ENCODE results near the gene CD200.
A peak's percentile ranks its signal among the peaks of the same experiment; 100 is the strongest.

The CD200 gene

DNA sequence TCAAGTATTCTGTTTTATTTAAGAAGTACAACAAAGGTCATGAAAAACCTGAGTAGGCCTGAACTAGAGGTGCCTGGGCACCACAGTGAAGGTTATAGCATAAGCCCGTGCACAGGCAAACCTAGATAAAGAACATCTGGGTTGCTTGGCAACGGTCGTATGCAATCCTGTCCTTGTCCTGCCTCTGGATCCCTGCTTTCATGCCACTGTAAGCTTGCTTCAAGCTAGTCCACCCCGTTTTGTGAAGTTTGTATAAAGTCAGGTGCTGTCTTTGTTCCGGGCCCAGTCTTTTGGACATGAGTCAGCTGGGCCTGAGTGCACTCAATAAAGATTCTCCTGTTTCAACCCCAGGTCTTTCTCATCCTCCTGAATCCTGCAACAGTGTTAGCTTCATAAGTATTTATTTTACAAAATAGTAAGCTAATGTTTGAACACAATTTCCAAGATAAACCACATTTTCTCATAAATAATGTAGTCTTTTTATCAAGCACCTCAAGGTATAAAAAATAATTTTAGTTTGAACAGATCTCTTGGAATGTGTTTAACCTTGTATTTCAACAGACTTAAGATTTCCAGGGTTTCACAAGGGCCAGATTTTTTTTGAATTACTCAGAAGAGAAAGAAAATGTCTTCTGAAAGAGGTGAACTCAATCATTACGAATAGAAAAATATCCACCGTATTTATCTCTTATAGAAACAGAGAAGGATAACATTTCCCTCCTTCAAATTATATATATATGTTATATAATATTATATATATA, 24.6 kb upstream of the CD200 start:
- Histone ChIP-seq H3K4me3 (ENCODE audit: low read depth, low read length) (no peak overlapping the region), H3K36me3 (ENCODE audit: control insufficient read depth, insufficient read depth, low read length) (no peaks in the 10 kb centered on the region), H3K4me1 (ENCODE audit: control insufficient read depth, insufficient read depth, low read length) (peaks cover 13% of the 10 kb centered on the region), H3K27me3 (ENCODE audit: control insufficient read depth, insufficient read depth, low read length) (no peaks in the 10 kb centered on the region), H3K9me3 (ENCODE audit: control insufficient read depth, insufficient read depth, low read length) (no peaks in the 10 kb centered on the region), H3K9ac (ENCODE audit: low read depth, low read length) (no peak overlapping the region)

DNA sequence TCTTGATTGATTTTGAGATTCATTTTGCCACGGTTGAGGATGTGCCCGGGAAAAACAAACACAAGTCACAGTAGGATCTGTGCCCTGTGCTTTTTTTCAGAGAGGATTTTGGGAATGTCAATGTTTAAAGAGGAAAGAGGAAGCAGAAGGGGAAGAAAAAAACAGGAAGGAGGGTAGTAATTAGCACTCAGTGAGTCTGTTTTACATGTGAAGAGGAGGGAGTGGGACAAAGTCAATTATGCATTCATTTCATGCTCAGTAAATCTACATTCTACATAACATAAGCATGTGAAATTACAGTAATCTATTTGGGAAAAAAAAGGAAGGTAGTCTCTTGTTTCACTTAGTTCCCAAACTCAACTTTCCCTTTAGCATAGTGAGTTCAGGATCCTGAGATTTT, 18.3 kb upstream of the CD200 start:
- Histone ChIP-seq H3K9me3 (ENCODE audit: control insufficient read depth, insufficient read depth, low read length) (peaks cover 10% of the 10 kb centered on the region), H3K4me3 (ENCODE audit: low read depth, low read length) (no peak overlapping the region), H3K36me3 (ENCODE audit: control insufficient read depth, insufficient read depth, low read length) (no peaks in the 10 kb centered on the region), H3K9ac (ENCODE audit: low read depth, low read length) (no peak overlapping the region), H3K4me1 (ENCODE audit: control insufficient read depth, insufficient read depth, low read length) (peaks cover 8% of the 10 kb centered on the region), H3K27me3 (ENCODE audit: control insufficient read depth, insufficient read depth, low read length) (no peaks in the 10 kb centered on the region)

DNA sequence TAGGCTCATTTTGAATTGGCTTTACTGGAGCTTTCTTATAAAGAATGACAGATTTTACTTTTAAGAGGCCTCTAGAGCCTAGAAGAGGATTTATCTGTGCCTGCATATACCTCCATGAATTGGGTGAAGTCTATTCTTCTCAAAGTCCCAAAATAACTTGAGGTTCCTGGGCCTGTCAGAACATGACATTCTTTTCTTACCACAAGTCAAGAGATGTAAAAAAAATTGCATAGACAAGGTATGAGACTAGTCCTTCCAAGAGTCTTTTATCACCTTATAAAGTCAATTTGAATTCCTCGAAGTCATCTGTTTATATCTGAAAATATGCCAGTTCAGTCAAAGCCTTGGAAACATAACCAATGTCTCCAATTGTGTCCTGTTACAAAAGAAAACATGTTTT, 17.2 kb upstream of the CD200 start:
- Histone ChIP-seq H3K4me1 (ENCODE audit: control insufficient read depth, insufficient read depth, low read length) (peaks cover 8% of the 10 kb centered on the region), H3K36me3 (ENCODE audit: control insufficient read depth, insufficient read depth, low read length) (no peaks in the 10 kb centered on the region), H3K9ac (ENCODE audit: low read depth, low read length) (no peak overlapping the region), H3K4me3 (ENCODE audit: low read depth, low read length) (no peak overlapping the region), H3K27me3 (ENCODE audit: control insufficient read depth, insufficient read depth, low read length) (no peaks in the 10 kb centered on the region), H3K9me3 (ENCODE audit: control insufficient read depth, insufficient read depth, low read length) (peaks cover 10% of the 10 kb centered on the region)

DNA sequence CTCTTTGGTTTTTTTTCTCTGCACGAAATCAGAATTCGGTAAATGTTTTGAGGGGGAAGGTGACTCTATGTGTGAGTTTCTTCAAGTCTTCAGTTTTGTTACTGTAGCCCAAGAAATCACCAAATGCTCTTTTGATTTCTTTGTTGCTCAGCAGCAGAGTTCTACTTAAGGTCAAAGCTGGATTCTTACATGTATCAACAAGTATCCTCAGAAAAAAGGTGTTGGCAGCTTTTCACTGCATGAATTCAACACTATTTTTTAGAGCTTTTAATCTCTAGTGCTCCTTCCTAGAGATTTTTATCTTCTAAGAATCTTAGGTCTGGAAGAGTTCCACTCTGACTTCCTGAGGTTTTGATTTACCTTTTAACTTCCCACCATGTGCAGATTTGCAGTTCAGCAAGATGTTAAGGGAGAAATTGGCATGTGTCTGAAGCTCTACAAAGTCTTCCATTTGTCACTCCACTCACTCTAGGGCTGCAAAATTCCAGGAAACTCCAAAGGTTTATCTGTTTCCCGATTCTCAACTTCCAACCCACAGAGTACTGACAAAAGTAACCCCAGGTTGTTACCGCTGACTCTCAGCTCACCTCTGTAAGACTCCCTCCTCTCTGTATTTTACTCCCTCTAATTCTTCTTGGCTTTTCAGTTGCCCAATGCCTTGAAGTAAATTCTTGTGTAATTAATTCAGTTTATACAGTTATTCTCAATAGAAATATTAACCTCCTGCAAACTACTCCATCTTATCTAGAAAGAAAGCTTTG, 13.3 kb upstream of the CD200 start:
- H3K27me3 ChIP-seq (ENCODE audit: control insufficient read depth, insufficient read depth, low read length) = no peaks in the 10 kb centered on the region
- no peaks in the 10 kb centered on the region for H3K36me3 ChIP-seq (ENCODE audit: control insufficient read depth, insufficient read depth, low read length)
- H3K4me1 ChIP-seq (ENCODE audit: control insufficient read depth, insufficient read depth, low read length) = peaks cover 11% of the 10 kb centered on the region
- peaks cover 10% of the 10 kb centered on the region for H3K9me3 ChIP-seq (ENCODE audit: control insufficient read depth, insufficient read depth, low read length)
- no peak overlapping the region for H3K9ac ChIP-seq (ENCODE audit: low read depth, low read length)
- H3K4me3 ChIP-seq (ENCODE audit: low read depth, low read length) = no peak overlapping the region

DNA sequence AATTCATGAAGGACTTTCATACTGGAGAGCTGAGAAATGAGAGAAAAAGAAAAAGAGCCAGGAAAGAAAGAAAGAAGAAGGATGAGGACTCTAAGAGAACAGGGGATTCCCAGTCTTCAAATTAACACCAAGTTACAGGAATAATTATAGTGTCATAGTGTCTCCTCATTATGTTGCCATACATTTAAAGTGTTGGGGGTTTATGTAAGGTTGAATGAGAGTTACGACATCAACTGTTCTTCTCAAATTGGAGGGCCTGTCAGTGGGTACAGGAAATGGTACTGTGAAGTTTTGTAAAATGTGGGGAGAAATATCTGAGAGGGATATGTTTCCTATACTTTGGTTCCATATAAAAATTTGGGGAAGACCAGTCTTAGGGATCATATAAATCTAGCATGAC, 12.3 kb upstream of the CD200 start:
- Histone ChIP-seq H3K27me3 (ENCODE audit: control insufficient read depth, insufficient read depth, low read length) (no peaks in the 10 kb centered on the region), H3K4me3 (ENCODE audit: low read depth, low read length) (no peak overlapping the region), H3K4me1 (ENCODE audit: control insufficient read depth, insufficient read depth, low read length) (peaks cover 5% of the 10 kb centered on the region), H3K9me3 (ENCODE audit: control insufficient read depth, insufficient read depth, low read length) (peaks cover 10% of the 10 kb centered on the region), H3K9ac (ENCODE audit: low read depth, low read length) (no peak overlapping the region), H3K36me3 (ENCODE audit: control insufficient read depth, insufficient read depth, low read length) (no peaks in the 10 kb centered on the region)

DNA sequence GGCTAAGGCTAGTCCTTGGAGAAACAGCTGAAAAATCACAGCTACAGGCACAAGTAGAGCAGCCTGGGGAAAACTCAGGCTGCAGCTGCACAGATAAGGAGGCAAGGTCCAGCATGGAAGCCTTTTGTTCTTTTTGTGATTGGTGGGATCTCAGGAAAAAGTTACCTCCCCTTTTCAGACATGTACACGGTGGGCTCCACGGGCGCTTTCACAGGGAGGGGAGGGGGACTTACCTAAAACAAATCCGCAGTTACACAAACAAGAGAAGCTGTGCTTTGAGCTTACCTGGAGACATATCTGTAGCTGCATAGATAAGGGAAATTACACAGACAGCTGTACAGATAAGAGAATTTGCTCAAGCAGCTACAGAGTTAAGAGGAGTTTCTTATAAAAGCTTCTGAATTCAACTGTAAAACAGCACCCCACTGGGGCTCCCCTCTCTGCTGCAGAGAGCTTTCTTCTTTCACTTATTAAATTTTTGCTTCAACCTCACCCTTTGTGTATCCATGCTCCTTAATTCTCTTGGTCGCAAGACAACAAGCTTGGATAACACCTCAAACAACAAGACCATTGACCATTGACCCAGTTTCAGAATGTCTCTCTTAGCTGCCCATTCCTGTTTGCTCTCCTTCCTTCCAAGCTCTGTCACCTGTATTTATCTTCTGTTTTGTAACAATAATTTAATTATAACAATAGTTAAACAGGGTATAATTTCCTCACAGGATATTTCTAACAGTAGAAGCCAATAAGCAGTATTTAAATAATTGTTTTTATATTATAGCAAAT, 10.9 kb upstream of the CD200 start:
- peaks cover 10% of the 10 kb centered on the region for H3K4me1 ChIP-seq (ENCODE audit: control insufficient read depth, insufficient read depth, low read length)
- no peaks in the 10 kb centered on the region for H3K27me3 ChIP-seq (ENCODE audit: control insufficient read depth, insufficient read depth, low read length)
- peaks cover 3% of the 10 kb centered on the region for H3K9me3 ChIP-seq (ENCODE audit: control insufficient read depth, insufficient read depth, low read length)
- H3K9ac ChIP-seq (ENCODE audit: low read depth, low read length) = no peak overlapping the region
- H3K36me3 ChIP-seq (ENCODE audit: control insufficient read depth, insufficient read depth, low read length) = no peaks in the 10 kb centered on the region
- no peak overlapping the region for H3K4me3 ChIP-seq (ENCODE audit: low read depth, low read length)

DNA sequence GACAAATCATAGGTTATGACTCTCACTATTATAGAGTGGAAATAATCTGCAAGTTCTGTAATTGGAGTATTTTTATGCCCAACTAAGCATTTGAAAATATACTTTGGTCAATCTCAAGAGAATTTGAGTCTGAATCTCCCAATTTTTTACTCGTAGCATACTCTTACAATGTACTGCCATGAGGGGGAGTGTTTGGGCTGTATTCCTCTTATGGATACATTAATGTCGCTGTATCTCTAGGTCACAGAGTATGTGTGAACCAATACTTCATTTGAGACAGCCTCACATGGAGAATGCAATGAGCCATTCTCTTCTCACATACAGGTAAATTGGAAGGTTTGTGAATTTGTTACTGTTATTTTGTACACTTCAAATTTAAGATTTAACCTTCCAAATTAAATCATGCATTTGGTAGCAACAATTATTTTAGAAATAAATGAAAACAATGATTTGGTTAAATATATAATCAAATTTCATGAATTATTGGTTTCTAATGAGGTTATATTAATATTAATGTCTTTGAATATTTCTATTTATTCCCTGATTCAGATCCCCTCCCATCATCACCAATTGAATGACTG, 5.5 kb upstream of the CD200 start:
- no peak overlapping the region for H3K4me3 ChIP-seq (ENCODE audit: low read depth, low read length)

DNA sequence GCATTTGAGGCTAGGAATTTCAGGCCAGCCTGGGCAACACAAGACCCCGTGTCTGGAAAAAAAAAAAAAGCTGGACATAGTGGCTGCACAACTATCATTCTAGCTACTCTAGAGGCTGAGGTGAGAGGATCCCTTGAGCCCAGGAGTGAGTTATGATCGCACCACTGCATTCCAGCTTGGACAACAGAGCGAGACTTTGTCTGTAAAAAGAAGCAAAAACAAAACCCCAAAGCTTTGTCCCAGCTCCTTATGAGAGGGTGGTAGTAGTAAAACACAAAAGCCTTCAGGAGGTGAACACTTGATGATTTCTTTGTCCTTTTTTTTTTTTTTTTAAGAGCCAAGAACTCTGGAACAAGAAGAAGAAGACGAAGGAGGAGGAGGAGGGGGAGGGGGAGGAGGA, 1.1 kb upstream of the CD200 start:
- H3K36me3 ChIP-seq (ENCODE audit: control insufficient read depth, insufficient read depth, low read length) = no peaks in the 10 kb centered on the region
- H3K4me3 ChIP-seq (ENCODE audit: low read depth, low read length) = no peak overlapping the region
- H3K9ac ChIP-seq (ENCODE audit: low read depth, low read length) = no peak overlapping the region
- peaks cover 17% of the 10 kb centered on the region for H3K4me1 ChIP-seq (ENCODE audit: control insufficient read depth, insufficient read depth, low read length)
- no peaks in the 10 kb centered on the region for H3K9me3 ChIP-seq (ENCODE audit: control insufficient read depth, insufficient read depth, low read length)
- H3K27me3 ChIP-seq (ENCODE audit: control insufficient read depth, insufficient read depth, low read length) = no peaks in the 10 kb centered on the region

More for the DNA sequence above, 5.5 kb upstream of the CD200 start:
- Histone ChIP-seq H3K36me3 (ENCODE audit: control insufficient read depth, insufficient read depth, low read length) (no peaks in the 10 kb centered on the region), H3K9ac (ENCODE audit: low read depth, low read length) (no peak overlapping the region), H3K9me3 (ENCODE audit: control insufficient read depth, insufficient read depth, low read length) (no peaks in the 10 kb centered on the region), H3K27me3 (ENCODE audit: control insufficient read depth, insufficient read depth, low read length) (no peaks in the 10 kb centered on the region), H3K4me1 (ENCODE audit: control insufficient read depth, insufficient read depth, low read length) (peaks cover 7% of the 10 kb centered on the region)

DNA sequence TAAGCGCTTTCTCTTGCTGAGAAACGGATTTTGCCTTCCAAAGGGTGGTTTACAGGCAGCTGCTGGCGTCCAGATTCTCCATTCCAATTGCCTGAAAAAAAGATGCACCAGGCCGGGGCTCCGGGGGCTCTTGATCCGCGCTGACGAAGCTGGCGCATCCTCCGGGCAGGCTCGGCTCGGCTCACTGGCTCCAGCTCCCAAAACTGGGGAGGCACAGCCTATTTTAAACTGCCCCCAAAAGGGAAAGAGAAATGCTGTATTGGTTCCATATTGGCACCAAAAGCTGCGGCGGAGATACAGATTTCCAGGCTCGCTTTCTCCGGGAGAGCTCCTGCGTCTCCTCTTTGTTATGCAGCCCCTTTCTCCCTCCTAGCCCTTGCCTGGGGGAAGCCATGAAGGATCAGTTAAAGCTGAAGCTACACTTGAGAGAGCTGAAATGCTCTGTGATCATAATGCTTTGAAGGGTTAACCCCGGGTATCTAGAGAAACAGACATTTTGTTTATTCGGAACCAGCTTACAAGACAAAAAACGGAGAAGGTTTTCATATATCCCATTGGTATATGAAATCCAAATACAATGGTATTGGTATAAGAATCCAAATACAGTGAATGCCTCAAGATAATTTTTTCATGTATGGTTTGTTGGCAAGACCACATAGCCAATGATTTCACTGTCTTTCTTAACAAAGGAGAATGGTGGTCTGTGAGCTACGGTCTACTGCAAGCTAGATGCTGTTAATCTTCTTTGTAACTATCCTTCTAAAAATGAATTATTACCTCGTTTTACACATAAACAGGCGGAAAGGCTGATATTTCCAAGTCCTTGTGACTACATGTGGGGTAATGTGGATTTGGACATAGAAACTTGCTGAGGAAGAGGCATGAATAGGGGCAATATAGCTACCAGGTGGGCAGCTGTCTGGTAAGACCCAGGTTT, 693 bp downstream of the CD200 start:
- peak overlapping the region; percentile 48 for H3K9ac ChIP-seq (ENCODE audit: low read depth, low read length)
- no peaks in the 10 kb centered on the region for H3K9me3 ChIP-seq (ENCODE audit: control insufficient read depth, insufficient read depth, low read length)
- H3K27me3 ChIP-seq (ENCODE audit: control insufficient read depth, insufficient read depth, low read length) = no peaks in the 10 kb centered on the region
- H3K4me1 ChIP-seq (ENCODE audit: control insufficient read depth, insufficient read depth, low read length) = peaks cover 18% of the 10 kb centered on the region
- no peaks in the 10 kb centered on the region for H3K36me3 ChIP-seq (ENCODE audit: control insufficient read depth, insufficient read depth, low read length)
- H3K4me3 ChIP-seq (ENCODE audit: low read depth, low read length) = peak overlapping the region; percentile 66

DNA sequence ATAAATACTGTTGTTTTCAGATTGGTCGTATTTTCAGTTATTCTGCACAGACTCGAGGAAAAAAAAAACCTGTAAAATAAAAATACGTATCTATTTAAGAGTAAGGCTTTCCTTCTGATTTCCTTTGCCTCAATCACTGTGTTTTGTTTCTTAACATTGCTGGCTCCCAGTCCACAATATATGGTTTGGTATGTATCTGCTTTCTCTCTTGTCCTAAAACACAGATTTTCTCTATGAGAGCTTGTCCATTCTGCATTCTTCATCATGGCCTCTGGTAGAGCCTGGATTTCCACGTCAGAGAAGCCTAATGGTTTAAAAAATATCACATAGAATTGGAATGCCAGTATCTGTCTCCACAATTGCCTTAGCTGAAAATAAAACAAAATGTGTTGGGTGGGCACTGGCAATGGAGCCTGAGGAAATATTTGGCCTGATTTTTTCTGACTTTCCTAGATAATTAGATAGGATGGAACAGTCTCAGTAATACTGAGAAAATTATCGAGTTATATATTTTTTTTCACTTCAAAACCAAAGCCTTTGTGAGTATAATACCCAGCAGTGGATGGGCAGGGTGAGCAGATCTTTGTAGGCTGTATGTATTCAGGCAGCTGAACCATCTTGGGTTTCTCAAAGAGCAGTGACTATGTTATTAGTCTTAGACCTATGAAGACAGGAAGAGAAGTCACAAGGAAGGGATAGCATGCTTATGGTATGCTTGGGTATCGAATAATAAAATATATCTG, 1.9 kb downstream of the CD200 start:
- H3K27me3 ChIP-seq (ENCODE audit: control insufficient read depth, insufficient read depth, low read length) = no peaks in the 10 kb centered on the region
- peaks cover 19% of the 10 kb centered on the region for H3K4me1 ChIP-seq (ENCODE audit: control insufficient read depth, insufficient read depth, low read length)
- no peaks in the 10 kb centered on the region for H3K9me3 ChIP-seq (ENCODE audit: control insufficient read depth, insufficient read depth, low read length)
- no peaks in the 10 kb centered on the region for H3K36me3 ChIP-seq (ENCODE audit: control insufficient read depth, insufficient read depth, low read length)
- H3K4me3 ChIP-seq (ENCODE audit: low read depth, low read length) = peak overlapping the region; percentile 66
- H3K9ac ChIP-seq (ENCODE audit: low read depth, low read length) = no peak overlapping the region
